Stimulated activated CD4-positive, alpha-beta T cell treated with anti-CD3 and anti-CD28 coated beads, Interleukin-2, amount 100 ng/mL, for 24 hours (primary cell): ENCODE measurements around the gene ADGRG7.

ENCODE experiments used
- DNase-seq, 2 donors: peaks; one replicate each; pipeline ENCODE4 v3.0.0-alpha.2; 2020

ADGRG7 gene

GRCh38 chr3:100702082-100702979, 92.9 kb downstream of the ADGRG7 start:
- no peak for DNase-seq

GRCh38 chr3:100702980-100703345, 93.6 kb downstream of the ADGRG7 start:
- no peak for DNase-seq

- DNase-seq = no peak
These were observed 94.5 kb downstream of the ADGRG7 start for GRCh38 chr3:100703865-100704264.

- no peak for DNase-seq
These were observed 97.0 kb downstream of the ADGRG7 start for GRCh38 chr3:100706365-100706764.

- no peak for DNase-seq
These were observed 99.2 kb downstream of the ADGRG7 start for GRCh38 chr3:100708644-100708988.

GRCh38 chr3:100708989-100709841, 99.8 kb downstream of the ADGRG7 start, which contains the start of gene TFG:
TSS of gene TFG (plus strand) at chr3:100709494. CDS start at chr3:100713686, 4,192 bp downstream.
- peak; percentile 97 to 98 for DNase-seq

GRCh38 chr3:100709842-100710260, 100.5 kb downstream of the ADGRG7 start:
- DNase-seq = peak; percentile 31 to 41

- DNase-seq = peak; percentile 78 to 83
These were observed 101.0 kb downstream of the ADGRG7 start for GRCh38 chr3:100710261-100710968.

GRCh38 chr3:100715176-100715575, 105.8 kb downstream of the ADGRG7 start:
- no peak for DNase-seq

- DNase-seq = no peak
These were observed 107.7 kb downstream of the ADGRG7 start for GRCh38 chr3:100717063-100717462.

GRCh38 chr3:100717637-100718487, 108.5 kb downstream of the ADGRG7 start:
- no peak for DNase-seq

- DNase-seq = no peak
These were observed 109.7 kb downstream of the ADGRG7 start for GRCh38 chr3:100719136-100719535.

GRCh38 chr3:100720426-100720825, 111.0 kb downstream of the ADGRG7 start:
- DNase-seq = no peak

GRCh38 chr3:100725935-100726513, 116.6 kb downstream of the ADGRG7 start:
- DNase-seq = no peak

GRCh38 chr3:100726706-100727105, 117.3 kb downstream of the ADGRG7 start:
- no peak for DNase-seq

- DNase-seq = no peak
These were observed 121.1 kb downstream of the ADGRG7 start for GRCh38 chr3:100730524-100730923.

- no peak for DNase-seq
These were observed 123.0 kb downstream of the ADGRG7 start for GRCh38 chr3:100732435-100732834.

GRCh38 chr3:100737334-100737733, 127.9 kb downstream of the ADGRG7 start:
- no peak for DNase-seq

GRCh38 chr3:100740207-100740606, 130.8 kb downstream of the ADGRG7 start:
- no peak for DNase-seq

- no peak for DNase-seq
These were observed 134.1 kb downstream of the ADGRG7 start for GRCh38 chr3:100743535-100743934.

GRCh38 chr3:100744671-100745070, 135.3 kb downstream of the ADGRG7 start:
- no peak for DNase-seq
